H1 (cell line): ENCODE data around the gene DCP1A. TPM values are rescaled to one million over a fixed set of nuclear protein-coding genes. Genes with fewer than 3 reads are reported as not detected.

ENCODE experiments used
- ATF3 ChIP-seq: IDR thresholded peaks from 2 replicates; pipeline ENCODE4 v1.6.1; 2011; ENCODE audit warnings: low read depth, mild to moderate bottlenecking, low read length; ENCODE audit not compliant: insufficient read depth
- MAX ChIP-seq: IDR thresholded peaks from 2 replicates; pipeline ENCODE4 v1.6.1; 2012; ENCODE audit warnings: inconsistent platforms
- polyA plus RNA-seq, 7 experiments: library from polyadenylated mRNA; depleted of rRNA in 3 of 7; stranded (reverse) in 5 of 7; unstranded in 2 of 7; fragments of >200 nt in 5 of 7; fragments of 200-250 nt in 2 of 7; gene quantifications; 1 replicate in 5 of 7; 2 replicates in 1 of 7; 4 replicates in 1 of 7; pipeline versions ENCODE4 v1.2.1 to v1.2.3, GENCODE V29; 2011 to 2013; ENCODE audit warnings: missing spikeins in 2 of 7, mixed read lengths in 2 of 7
- total RNA-seq: library from RNA; stranded (reverse); fragmentation: NEBNext Ultra II Directional; extraction: Animal tissue kit (Norgen Biotek cat#: 25700); gene quantifications from 2 replicates; pipeline ENCODE4 v1.2.1, GENCODE V29; 2021

The DCP1A gene
- total and polyA plus RNA-seq, 2 of the 8 experiments (the other 6 are each of a cell fraction or from before 2014, with no cell fraction given): 13.2 to 15.9 TPM

- no peak for TF ChIP-seq ATF3
- TF ChIP-seq MAX: no peak
Observed at GRCh38 chr3:53273146-53273670, 74.1 kb downstream of the DCP1A start (continued).
